GM18520 (cell line): Measurements from ENCODE around the gene SLC10A3.
"Not testable (repeated sequence)": the region's sequence is repeated elsewhere in the genome, so short reads cannot be mapped to it uniquely, and the experiment has no call there.

Experiments
- ATAC-seq: cut with Tn5 transposase; IDR thresholded peaks from one replicate; pipeline ENCODE4 v1.9.1; 2021; ENCODE audit not compliant: unreplicated experiment

SLC10A3 gene

DNA sequence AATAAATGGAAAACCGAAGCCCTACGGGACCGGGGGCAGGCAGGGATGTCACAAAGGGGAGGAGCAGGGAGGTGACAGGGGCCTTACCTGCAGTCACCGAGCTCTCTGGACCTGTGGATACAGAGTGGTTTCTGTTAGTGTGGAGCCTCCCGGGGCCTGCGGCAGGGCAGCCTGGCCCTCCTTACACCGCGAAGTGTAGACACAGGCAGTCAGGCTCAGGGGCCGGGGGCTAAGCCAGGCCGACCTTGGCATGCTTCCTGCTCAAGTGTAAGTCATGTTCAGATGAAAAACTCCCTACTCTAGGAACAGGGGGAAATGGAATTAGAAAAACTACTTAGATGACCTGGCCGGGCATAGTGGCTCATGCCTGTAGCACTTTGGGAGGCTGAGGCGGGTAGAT is 21.3 kb upstream of the SLC10A3 start:
- no peak for ATAC-seq

DNA sequence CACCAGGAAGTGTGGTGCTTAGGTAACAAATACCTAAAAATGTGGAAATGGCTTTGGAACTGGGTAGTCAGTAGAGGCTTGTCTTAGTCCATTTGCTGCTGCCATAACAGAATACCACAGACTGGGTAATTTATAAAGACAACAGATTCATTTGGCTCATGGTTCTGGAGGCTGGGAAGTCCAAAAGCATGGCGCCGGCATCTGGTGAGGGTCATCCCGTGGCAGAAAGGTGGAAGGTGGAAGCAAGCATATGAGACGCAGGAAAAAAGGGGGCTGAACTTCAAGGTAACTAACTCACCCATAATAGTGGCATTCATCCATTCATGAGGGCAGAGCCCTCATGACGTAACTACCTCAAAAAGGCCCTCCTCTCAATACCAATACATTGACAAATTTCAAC is 19.0 kb upstream of the SLC10A3 start:
- no peak for ATAC-seq

DNA sequence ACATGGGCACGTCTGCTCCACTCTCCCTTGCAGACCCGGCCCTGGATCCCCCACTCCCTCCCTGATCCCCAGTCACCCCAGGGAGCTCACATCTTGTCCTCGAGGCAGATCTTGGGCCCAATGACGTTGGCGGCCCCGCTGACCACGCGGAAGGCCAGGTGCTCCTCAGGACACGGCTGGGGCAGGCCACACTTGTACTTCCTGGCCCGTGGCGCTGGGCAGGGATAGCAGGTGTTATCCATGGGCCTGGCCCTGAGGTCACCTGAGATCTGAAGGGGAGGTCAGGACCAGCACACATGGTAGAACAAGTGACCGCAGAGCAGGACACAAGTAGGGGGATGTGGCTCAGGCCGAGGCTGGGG is 17.9 kb upstream of the SLC10A3 start:
- no peak for ATAC-seq

DNA sequence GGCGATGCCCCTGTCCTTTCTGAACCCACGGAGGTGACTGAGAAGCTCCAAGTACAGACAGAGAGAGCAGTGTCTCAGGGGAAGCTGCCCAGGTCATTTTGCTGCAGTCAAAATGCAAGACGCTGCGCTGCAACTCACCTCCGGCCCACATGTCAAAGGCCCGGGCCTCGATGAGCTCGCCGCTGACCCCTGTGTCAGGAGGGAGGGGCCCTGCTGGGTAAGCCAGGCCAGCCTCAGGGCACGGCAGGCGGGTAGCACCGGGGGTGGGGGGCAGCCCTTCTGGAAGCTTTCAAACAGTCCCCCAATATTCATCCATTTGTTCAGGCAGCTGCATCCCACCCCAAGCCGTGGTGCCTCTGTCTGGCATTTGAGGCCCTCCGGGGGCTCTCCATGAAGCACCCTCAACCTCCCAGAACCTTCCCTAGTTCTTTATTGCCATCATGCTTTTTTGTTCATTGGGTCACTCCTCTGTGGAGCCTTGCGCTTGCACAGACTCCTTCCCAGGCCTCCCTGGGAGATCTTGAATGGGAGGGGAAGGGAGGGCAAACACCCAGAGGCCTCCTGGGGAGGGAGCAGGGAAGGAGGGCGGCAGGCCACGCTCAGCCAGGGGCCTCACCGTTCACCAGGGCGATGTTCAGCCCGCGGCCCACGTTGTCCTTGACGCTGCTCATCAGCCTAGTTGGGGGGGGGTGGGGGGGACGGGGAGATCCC is 17.4 kb upstream of the SLC10A3 start:
- no peak for ATAC-seq

DNA sequence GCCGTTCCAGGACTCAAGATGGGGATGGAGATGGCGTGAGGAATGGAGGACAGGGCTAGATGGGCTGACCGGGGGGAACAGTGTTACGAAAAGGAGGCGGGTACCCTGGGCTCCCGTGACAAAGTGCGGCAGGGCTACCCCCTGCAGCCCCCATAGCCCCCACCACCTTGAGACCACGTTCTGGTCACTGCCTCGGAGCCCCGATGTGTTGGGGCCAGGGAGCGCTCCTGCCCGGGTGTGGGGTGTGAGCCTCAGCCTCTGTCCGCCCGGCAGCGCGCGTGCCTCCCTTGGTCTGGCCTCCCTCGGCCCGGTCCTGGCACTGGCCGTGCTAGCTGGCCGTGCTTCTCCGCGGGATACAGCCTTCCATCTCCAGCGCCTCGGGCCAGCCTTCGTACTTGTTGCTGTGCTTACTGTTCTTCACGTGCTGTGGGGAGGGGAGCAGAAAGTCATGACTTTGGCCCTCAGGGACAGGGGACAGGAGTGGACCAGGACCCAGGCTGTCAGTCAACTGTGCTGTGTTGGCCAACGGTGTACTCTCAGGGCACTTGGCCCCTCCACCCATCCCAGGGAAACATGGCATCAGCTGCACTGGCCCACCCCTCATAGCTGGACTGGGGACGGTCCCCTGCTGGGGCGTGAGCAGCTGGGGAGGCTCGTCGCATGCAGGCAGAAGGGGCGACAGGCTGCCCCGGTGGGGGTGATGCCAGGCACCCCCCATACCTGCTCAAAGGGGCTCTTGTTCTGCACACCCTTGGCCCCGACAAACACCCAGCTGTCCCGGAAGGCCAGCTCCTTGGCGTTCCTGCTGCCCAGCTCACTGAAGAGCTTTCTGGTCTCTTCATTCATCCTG is 16.3 kb upstream of the SLC10A3 start:
- ATAC-seq, result no peak

DNA sequence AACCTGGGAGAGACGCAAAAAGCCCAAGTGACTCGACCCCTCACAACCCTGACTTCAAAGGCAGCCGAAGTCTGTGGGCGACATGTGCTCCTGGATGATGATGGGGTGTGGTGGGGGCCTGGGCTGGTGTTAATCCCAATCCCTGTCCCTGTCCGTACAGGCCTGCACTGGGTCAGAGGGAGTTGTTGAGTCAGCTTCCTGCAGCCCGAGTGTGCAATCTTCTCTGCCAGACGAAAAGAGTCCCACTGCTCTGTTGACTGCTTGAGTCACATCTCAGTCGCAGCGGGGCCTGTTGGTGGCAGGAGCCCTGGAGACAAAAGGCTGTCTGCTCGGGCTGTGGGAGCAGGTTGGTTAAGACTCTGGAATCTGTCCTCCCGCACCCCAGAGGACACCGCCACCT is 15.3 kb upstream of the SLC10A3 start:
- no peak for ATAC-seq

DNA sequence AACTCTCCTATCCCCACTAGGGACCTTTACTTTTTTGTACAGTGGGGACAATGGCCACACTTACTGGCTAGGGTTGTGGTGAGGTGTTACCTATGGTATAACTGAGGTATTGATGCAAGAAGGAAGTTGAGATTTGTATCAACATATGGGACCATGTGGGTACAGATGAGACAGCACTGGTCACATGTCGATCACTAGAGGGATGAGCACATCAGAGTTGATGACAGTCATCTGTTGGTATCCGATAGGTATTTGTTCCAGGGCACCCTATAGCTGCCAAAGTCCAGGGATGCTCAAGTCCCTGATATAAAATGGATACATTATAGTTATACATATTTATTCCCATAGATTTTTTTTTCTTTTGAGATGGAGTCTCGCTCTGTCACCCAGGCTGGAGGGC is 12.6 kb upstream of the SLC10A3 start:
- ATAC-seq, result no peak

DNA sequence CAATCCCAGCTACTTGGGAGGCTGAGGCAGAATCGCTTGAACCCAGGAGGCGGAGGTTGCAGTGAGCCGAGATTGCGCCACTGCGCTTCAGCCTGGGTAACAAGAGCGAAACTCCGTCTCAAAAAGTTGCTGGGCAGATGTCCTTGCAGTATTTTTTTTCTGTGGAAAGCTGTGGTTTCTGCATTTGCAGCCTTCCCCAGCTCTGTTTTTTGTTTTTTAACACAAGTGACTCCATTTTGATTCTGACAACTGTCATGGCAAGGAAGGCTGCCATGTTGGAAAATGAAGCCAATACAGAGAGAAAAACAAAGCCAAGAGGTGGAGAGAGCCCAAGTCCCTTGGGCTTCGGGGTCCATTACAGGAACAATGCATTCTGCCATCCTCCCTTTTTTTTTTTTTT is 11.7 kb upstream of the SLC10A3 start:
- no peak for ATAC-seq

DNA sequence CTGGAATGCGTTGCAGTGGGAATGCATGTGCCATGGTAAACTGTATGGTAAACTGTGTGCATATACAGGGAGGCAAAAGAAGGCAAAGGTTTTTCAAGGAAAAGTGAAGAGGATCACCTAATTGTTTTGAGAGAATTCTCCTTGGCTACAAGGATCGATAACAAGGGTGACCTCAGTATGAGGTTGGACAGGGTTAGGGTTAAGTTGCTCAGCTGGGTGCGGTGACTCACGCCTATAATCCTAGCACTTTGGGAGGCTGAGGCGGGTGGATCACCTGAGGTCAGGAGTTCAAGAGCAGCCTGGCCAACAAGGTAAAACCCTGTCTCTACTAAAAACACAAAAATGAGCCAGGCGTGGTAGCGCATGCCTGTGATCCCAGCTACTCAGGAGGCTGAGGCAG is 11.0 kb upstream of the SLC10A3 start:
- not testable (repeated sequence) for ATAC-seq

DNA sequence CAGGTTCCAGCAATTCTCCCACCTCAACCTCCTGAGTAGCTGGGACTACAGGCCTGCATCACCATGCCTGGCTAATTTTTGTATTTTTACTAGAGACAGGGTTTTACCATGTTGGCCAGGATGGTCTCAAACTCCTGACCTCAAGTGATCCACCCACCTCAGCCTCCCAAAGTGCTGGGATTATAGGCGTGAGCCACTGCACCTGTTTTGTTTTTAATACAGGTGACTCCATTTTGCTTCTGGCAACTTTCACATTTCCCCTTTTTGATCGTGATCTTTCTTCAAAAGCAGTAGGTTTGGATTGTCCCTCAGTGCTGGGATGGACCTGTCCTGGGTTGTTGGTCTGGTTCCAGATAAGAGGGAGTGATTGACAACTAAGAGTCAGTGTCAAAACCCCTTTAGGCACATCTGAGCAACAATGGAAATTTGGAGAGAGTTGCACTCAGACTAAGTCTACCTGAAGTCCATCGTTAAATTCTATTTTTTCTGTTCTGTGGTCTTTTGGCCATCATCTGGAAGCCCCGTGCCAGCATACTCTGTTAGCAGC is 6.2 kb upstream of the SLC10A3 start:
- not testable (repeated sequence) for ATAC-seq

DNA sequence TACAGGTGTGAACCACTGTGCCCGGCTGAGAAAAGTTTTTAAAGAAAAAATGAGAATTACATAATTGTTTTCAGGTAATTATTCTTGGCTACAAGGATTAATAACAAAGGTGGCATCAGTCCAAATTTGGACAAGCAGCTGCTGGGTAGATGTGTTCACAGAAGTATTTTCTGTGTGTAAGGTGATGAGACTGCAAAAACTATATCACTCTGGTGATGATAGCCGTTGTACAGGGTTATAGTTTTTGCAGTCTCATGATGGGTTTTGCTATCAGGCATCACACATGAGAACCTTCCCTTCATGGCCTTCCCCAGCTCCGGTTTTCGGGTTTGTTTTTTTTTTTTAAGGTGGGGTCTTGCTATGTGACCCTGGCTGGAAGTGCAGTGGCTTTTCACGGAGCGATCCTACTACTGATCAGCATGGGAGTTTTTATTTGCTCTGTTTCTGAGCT is 5.1 kb upstream of the SLC10A3 start:
- ATAC-seq, result no peak

DNA sequence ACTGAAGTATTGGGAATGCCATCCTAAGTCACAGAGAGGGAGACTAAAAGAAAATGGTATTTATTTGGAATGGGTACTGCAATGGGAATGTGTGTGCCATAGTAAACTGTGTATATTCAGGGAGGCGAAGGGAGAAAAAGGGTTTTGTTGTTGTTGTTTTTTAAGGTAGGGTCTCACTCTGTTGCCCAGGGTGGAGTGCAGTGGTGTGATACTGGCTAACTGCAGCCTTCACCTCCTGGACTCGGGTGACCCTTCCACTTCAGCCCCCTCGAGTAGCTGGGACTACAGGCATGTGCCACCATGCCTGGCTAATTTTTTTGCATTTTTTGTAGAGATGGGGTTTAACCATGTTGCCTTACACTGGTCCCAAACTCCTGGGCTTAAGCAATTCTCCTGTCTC is 4.3 kb upstream of the SLC10A3 start:
- no peak for ATAC-seq

DNA sequence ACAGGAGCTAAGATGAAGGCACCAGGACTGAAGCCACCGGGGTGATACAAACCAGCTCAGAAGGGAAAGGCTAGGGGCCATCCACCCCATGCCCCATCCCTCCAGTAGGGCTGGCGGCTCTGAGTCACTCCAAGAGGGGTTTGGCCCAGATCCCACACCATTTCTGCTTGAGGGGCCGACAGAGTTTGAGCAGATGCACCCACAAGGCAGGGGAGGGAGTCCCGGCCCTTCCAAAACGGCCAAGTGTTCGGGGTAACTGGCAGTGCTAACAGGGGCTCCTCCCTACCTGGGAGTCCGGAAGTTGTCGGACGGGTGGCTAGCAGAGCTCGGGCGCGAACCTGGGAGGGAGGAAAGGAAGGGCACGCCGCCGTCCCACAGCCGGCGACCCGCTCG is 412 bp downstream of the SLC10A3 start:
- peak; percentile 4 for ATAC-seq

DNA sequence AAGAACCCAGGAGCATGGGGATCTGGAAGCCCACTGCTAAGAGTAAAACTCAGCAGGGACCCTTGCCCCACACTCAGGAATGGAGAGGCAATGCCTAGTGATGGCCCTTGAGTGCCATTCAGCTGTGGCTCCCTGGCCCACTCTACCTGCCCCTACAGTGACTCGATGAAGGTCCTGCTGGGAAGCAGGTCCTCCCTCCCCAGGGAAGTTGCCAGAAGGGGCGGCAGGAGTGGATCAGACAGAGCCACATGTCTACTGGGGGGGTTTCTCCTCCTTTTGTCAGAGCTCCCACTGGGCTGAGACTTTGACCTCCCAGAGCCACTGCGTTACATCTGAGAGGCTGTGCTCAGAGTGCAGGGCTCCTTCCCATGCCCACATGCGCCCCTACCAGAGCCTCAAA is 1.2 kb downstream of the SLC10A3 start:
- ATAC-seq, result no peak

DNA sequence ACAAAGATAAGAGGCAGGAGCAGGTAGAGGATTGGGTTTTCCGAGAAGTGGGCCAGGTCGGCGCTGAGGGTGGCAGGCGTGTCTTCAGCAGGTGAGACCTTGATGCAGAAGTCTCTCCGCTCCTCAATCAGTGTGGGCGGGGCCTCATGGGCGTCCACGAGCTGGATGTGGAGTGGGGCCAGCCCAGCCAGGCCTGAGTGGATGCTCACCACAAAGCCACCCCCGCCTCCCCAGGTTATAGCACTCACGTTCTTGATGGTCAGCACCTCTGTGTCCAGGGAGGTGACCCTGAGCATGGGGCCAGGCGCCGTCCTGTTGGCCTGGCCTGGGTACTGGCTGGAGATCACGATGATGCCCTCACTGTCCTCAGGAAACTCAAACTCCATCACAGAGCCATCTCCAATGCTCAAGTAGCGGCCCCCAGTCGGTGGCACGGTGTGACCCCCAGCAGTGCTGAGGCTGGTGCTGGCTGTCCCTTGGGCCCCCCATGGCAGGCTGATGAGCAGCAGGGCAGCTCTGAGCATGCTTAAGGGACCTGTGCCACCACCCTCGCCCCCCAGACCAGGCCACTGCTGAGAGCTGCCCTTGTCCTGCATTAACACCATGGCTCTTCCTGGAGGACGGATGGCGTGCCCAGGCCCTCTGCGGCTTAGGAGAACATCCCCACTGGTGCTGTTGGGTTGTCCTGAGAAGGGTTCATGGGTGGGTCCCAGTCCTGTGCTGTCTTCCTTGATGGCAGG is 1.9 kb downstream of the SLC10A3 start:
- no peak for ATAC-seq

DNA sequence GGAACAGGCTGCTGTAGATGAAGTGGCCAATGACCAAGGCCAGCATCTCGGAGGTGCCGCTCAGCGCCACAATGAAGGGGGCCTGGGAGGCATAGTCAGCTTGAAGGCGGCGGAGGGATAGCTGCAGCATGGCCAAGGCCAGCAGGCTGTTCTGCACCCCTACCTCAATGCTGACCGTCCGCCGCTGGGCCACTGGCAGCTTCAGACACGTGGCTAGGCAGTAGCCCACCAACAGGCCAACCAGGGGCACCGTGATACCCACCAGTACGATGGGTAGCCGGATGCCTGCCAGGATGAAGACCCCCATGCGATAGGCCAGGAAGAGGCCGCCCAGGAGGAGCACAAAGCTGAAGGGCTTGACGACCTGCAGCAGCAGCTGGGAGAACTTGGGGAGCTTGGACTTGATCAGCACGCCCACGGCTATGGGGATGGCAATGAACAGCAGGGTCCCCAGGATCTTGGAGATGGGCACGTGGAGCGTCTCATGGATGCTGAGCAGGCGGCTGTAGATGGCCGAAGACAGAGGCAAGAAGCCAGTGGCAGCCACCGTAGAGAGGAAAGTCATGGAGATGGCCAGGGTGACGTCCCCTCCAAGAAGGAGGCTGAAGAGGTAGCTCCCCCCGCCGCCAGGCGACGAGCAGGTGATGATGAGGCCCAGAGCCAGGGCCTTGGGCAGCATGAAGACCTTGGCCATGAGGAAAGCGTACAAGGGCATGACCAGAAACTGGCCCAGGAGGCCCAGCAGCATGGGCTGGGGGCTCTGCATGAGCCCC is 2.7 kb downstream of the SLC10A3 start:
- ATAC-seq, result no peak

DNA sequence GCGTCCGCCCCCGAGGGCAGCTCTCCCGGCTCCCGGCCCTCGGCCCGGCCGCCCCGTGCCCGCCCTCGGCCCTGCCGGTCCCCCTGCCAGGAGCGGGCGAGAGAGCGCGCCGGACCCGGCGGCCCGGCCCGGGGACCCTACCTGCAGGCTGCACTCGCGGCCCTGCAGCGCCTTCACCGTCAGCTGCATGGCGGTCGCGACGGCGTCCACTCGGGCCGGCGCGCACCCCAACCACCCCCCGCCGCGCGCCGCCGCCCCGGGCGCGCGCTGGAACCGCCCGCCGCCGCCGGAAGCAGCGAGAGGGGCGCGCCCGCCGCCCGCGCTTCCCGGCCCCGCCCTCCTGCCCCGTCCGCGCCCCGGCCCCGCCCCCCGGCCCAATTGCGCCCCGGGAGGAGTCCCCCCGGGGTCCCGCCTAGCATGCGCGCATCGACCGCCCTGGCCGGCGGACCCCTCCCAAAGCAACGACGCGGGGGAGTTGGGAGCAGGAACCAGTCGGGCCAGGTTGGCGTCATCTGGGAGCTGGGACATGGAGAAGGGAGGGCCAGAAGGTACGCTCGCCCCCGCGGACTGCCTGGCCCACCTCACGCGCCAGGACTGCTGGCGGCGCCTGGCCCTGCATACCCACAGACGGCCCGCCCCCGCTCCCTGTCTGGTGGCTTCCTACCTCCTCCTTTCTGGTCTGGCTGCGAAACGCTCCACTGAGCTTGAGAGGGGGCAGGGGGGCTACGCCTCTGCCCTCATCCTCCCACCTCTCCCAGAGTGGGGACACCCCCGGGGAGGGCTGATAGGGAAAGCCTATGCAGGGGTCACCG is 3.8 kb downstream of the SLC10A3 start, which contains the start of gene UBL4A:
Gene UBL4A (minus strand): TSS at position 220 of the 812 bp plus-strand sequence. CDS start 31 bp downstream, at position 189.
- ATAC-seq, result peak; percentile 26

DNA sequence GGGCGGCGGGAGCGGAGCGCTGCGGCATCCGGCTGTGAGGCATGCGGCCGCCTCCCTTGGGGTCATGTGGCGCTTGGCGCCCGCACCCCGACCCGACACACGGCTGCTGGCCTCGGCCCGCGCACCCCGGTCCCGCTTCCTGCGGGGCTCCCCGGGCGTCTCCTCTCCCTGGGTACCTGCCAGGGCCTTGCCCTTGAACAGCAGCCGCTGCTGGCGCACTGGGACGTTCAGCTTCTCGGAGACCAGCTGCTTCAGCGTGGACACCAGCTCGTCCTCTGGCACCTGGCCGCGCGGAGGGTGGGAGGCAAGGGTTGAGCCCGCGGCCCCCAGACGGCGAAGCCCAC is 4.4 kb downstream of the SLC10A3 start:
- ATAC-seq, result no peak

DNA sequence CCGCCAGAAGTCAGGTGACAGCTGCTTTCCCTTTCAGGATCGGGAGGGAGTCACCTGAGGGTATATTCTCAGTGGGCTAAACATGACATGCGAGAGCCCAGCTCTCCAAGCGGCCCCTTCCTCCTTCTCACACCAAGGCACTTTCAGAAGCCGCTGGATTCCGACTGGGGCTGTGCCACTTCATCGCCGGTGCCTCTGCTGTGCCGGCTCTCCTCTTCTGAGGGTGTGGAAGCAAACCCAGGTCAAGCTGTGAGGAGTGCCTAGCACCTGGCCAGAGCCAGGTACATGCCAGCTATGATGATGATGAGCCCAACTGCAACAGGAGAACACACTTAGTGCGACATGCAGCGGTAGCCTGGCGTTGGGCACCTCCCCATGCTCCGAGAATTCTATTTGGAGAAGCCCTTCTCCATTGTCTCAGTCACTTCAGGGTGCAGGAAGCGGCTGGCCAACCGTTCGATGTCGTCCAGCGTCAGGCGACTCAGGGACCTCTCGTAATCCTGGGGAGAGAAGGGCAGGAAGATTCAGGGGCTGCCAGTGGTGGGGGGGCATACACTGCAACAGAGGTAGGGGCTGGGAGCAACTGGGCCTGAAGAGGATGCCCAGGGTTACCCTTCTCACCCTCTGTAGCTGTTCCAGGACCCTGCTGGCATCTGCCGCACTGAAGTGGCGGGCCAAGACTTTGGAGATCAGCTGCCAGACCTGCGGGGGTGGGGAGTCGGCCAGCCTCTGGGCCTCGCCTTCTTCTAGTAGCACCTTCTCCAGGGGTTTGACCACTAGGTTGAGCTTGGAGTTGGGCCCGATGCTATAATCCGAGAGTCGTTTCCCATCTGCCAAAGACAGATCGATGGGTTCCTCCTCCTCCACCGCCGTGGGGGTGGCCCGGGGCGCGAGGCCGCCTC is 5.0 kb downstream of the SLC10A3 start:
- no peak for ATAC-seq
